K562 (cell line): ENCODE results near the gene PGS1. TPM values are rescaled to one million over a fixed set of nuclear protein-coding genes. Genes with fewer than 3 reads are reported as not detected.

Experiments used
- ATAC-seq: fragments of 200-7000 bp; cut with Tn5 transposase; 3 replicates; pipeline ENCODE4 v1.9.1; 2020; ENCODE audit warnings: moderate library complexity
- BruUV-seq: library from RNA; stranded (reverse); fragments of 400-500 nt; replicated peaks from 2 replicates; lab custom pipeline; 2021; lab: Mats Ljungman, UMichigan
- CTCF ChIA-PET: fragments of 300-600 bp; formaldehyde crosslinking; extraction: SDS; loops from one replicate; lab custom pipeline; 2021; ENCODE audit warnings: low intra/inter-chr PET ratio; lab: Yijun Ruan, JAX
- POLR2A ChIA-PET: fragments of 300-600, 350-650 bp; sonication (Branson Sonifier 250); formaldehyde crosslinking; extraction: SDS; loops from one replicate; lab custom pipeline; 2021; ENCODE audit warnings: antibody characterized with exemption, inconsistent platforms; lab: Yijun Ruan, JAX
- DNase-seq, 4 experiments: peaks; one replicate each; pipeline versions ENCODE4 v3.0.0 to v3.0.0-alpha.2; 2011 to 2018; ENCODE audit warnings: low spot score in 3 of 4, mixed read lengths in 3 of 4; ENCODE audit errors: extremely low read depth in 1 of 4
- FAIRE-seq: peaks from 2 replicates; lab custom pipeline; 2011; peaks lifted over from hg19 to GRCh38; lab: Jason Lieb, UNC
- H2AFZ ChIP-seq: 2 replicates; pipeline ENCODE4 v1.6.0; 2011; ENCODE audit warnings: low read depth, low read length, control low read depth, inconsistent platforms
- H3K27ac ChIP-seq: fragments of 200-600 bp; 3 replicates; pipeline ENCODE4 v1.8.0; 2011; ENCODE audit warnings: low read depth, mild to moderate bottlenecking, control low read depth, inconsistent platforms, low read length, moderate library complexity, mixed read lengths; ENCODE audit errors: extremely low read depth
- H3K27me3 ChIP-seq, 2 experiments: fragments of 300-600 bp in 1 of 2; 2 replicates in 1 of 2; 3 replicates in 1 of 2; pipeline versions ENCODE4 v1.6.0 to v1.8.0; 2011; ENCODE audit warnings: inconsistent platforms in 2 of 2, low read length in 2 of 2, mild to moderate bottlenecking in 1 of 2, mixed read lengths in 1 of 2, moderate library complexity in 1 of 2; ENCODE audit not compliant: control insufficient read depth in 2 of 2, insufficient read depth in 2 of 2
- H3K36me3 ChIP-seq: fragments of 300-600 bp; 3 replicates; pipeline ENCODE4 v1.8.0; 2011; ENCODE audit warnings: mild to moderate bottlenecking, low read length, inconsistent platforms; ENCODE audit not compliant: control insufficient read depth, insufficient read depth
- H3K4me1 ChIP-seq, 2 experiments: fragments of 200-600 bp in 1 of 2; replicated peaks in 1 of 2; 2 replicates in 1 of 2; 3 replicates in 1 of 2; pipeline versions ENCODE4 v1.5.1 to v1.8.0; 2011; ENCODE audit warnings: inconsistent platforms in 2 of 2, low read length in 2 of 2, mild to moderate bottlenecking in 1 of 2, mixed read lengths in 1 of 2, moderate library complexity in 1 of 2; ENCODE audit not compliant: control insufficient read depth in 2 of 2, insufficient read depth in 2 of 2
- H3K4me2 ChIP-seq: 2 replicates; pipeline ENCODE4 v1.6.1; 2011; ENCODE audit warnings: low read length, control low read depth, inconsistent platforms, mixed read lengths; ENCODE audit not compliant: insufficient read depth
- H3K4me3 ChIP-seq: fragments of 200-600 bp; sonication (generic), shearing (Covaris generic); 2 replicates; pipeline ENCODE4 v1.5.1; 2016; ENCODE audit warnings: control low read depth, inconsistent platforms
- H3K79me2 ChIP-seq: fragments of 200-600 bp; 3 replicates; pipeline ENCODE4 v1.8.0; 2011; ENCODE audit warnings: low read length, inconsistent platforms; ENCODE audit not compliant: control insufficient read depth, insufficient read depth
- H3K9ac ChIP-seq, 2 experiments: 2 replicates each; pipeline versions ENCODE4 v1.6.0 to v1.6.1; 2011; ENCODE audit warnings: low read depth in 2 of 2, low read length in 2 of 2, control low read depth in 1 of 2, inconsistent platforms in 1 of 2, mild to moderate bottlenecking in 1 of 2, mixed read lengths in 1 of 2; ENCODE audit not compliant: insufficient read depth in 1 of 2
- H3K9me1 ChIP-seq: one replicate; pipeline ENCODE4 v1.6.0; 2011; ENCODE audit warnings: inconsistent platforms, mild to moderate bottlenecking, low read length, moderate library complexity; ENCODE audit not compliant: control insufficient read depth, insufficient read depth
- H3K9me3 ChIP-seq: replicated peaks from 2 replicates; pipeline ENCODE4 v1.5.1; 2011; ENCODE audit warnings: low read depth, low read length, inconsistent platforms; ENCODE audit not compliant: control insufficient read depth, insufficient read depth
- H4K20me1 ChIP-seq: replicated peaks from 2 replicates; pipeline ENCODE4 v1.6.1; 2011; ENCODE audit warnings: low read length, inconsistent platforms, mixed read lengths; ENCODE audit not compliant: control insufficient read depth, insufficient read depth
- BRD9 ChIP-seq: fragments of 450-650 bp; IDR thresholded peaks from 2 replicates; pipeline ENCODE4 v1.6.1; 2018; ENCODE audit warnings: low read depth; ENCODE audit not compliant: partially characterized antibody
- NFXL1 ChIP-seq: fragments of 450-650 bp; formaldehyde crosslinking; IDR thresholded peaks from 2 replicates; pipeline ENCODE4 v1.4.0; 2021; ENCODE audit warnings: mild to moderate bottlenecking
- POLR2G ChIP-seq: fragments of 200-400 bp; formaldehyde crosslinking; IDR thresholded peaks from 2 replicates; pipeline ENCODE4 v1.6.1; 2017; ENCODE audit warnings: low read depth, mild to moderate bottlenecking, antibody characterized with exemption, low read length, moderate library complexity
- RBM22 ChIP-seq: fragments of 200-400 bp; formaldehyde crosslinking; IDR thresholded peaks from 2 replicates; pipeline ENCODE4 v1.6.1; 2018; ENCODE audit warnings: low read length, low read depth; ENCODE audit not compliant: poor library complexity, severe bottlenecking
- TBP ChIP-seq: optimal IDR thresholded peaks from 2 replicates; pipeline ENCODE3; 2011; ENCODE audit warnings: low read depth, low read length, improper control_type of control experiment
- ZNF436 ChIP-seq: fragments of 250-450, 450-650 bp; sonication (Bioruptor Pico); formaldehyde crosslinking; IDR thresholded peaks from 2 replicates; pipeline ENCODE4 v1.7.0; 2020; ENCODE audit warnings: mild to moderate bottlenecking
- WGBS: fragments of 100-300 bp; shearing (Covaris generic); methylation state at CpG from one replicate; pipeline ENCODE4 v1.1.6; 2016; ENCODE audit warnings: low coverage, mixed read lengths; ENCODE audit not compliant: insufficient coverage; ENCODE audit errors: missing lambda C conversion rate; 5-methylcytosine and 5-hydroxymethylcytosine counted together
- in situ Hi-C: fragments of 300-500 bp; cut with MboI; formaldehyde crosslinking; loops from 4 replicates; pipeline ENCODE4 v1.15.0; 2018; ENCODE audit warnings: inconsistent platforms, mixed read lengths
- intact Hi-C: fragments of 100-400 bp; cut with micrococcal nuclease; formaldehyde crosslinking; loops from 2 replicates; pipeline ENCODE4 v1.14.2; 2022
- polyA plus RNA-seq, 8 experiments: library from polyadenylated mRNA; depleted of rRNA in 4 of 8; stranded (reverse) in 5 of 8; unstranded in 3 of 8; fragments of >200 nt; fragmentation: Nextera tagmentation in 2 of 8; fragmentation: Illumina TruSeq in 1 of 8; extraction: Ambion mirVana in 2 of 8; extraction: Trizol in 1 of 8; gene quantifications; 2 replicates each; pipeline versions ENCODE4 v1.2.1 to v1.2.3, GENCODE V29; 2011 to 2014; ENCODE audit warnings: inconsistent platforms in 1 of 8, missing spikeins in 1 of 8
- total RNA-seq, 7 experiments: library from RNA; depleted of rRNA in 6 of 7; stranded (reverse); fragments of >200 nt in 6 of 7; fragmentation: Illumina TruSeq in 2 of 7; extraction: Trizol in 2 of 7; gene quantifications; 2 replicates each; pipeline versions ENCODE4 v1.2.1 to v1.2.3, GENCODE V29; 2011 to 2021; ENCODE audit warnings: low replicate concordance in 1 of 7

Gene PGS1
- total and polyA plus RNA-seq, 9 of the 15 experiments (the other 6 are each of a cell fraction or from before 2014, with no cell fraction given), result 1.3 to 39.4 (median 22.3) TPM

DNA sequence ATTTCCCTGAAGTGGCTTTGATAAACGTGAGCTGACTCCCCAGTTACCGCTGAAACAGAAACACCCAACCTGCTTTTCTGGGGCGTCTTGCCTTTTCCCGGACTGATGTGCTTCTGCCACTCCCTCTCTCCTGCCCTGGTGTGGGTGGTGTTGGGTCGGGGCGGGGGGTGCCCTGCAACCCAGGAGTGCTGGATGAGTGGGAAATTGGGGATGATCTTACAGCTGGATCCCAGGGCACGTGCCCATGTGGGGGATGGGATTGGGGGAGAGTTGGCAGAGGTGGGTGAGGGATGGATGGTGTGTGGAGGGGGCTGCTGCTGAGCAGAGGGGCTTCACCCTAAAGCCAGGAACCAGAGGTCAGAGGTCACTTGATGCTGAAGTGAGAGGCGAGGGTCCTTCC is 28.5 kb downstream of the PGS1 start:
- H3K4me2 ChIP-seq, result no peak overlapping the region
- TF ChIP-seq ZNF436 (CRISPR knock-in tag) (no peak), NFXL1 (CRISPR knock-in tag) (no peak), BRD9 (no peak), TBP (no peak), POLR2G (0 out of 2 replicates have a peak, but pooled peaks have one; percentile 1), RBM22 (peak; percentile 36)
- peaks cover 42% of the 10 kb centered on the region for H4K20me1 ChIP-seq
- no peak overlapping the region for H3K27ac ChIP-seq
- ChIA-PET POLR2A (interaction anchor here (1.4 kb wide), 1 partner anchor 29 kb away, joined by 5 read pairs; the partner anchor contains the start of gene PGS1), CTCF (no interaction called here)
- peaks cover 15 to 17% of the 10 kb centered on the region in 2 experiments for H3K4me1 ChIP-seq
- BruUV-seq, result no TSS peak
- no peaks in the 10 kb centered on the region for H3K9me1 ChIP-seq
- DNase-seq (no peak), FAIRE-seq (no peak), ATAC-seq (no peak)
- H3K27me3 ChIP-seq, result no peaks in the 10 kb centered on the region
- H3K36me3 ChIP-seq, result peaks cover 74% of the 10 kb centered on the region; the same call in 2 of the 3 replicates
- 73% methylated on average over 8 of the region's 8 CpGs for whole genome bisulfite sequencing
- intact Hi-C loops (no loop called here), in situ Hi-C loops (no loop called here)
- no peak overlapping the region for H2AFZ ChIP-seq
- H3K4me3 ChIP-seq, result no peak overlapping the region
- no peak overlapping the region for H3K9ac ChIP-seq
- H3K9me3 ChIP-seq, result no peaks in the 10 kb centered on the region
- H3K79me2 ChIP-seq, result peaks cover 23% of the 10 kb centered on the region
